Prostate gland (tissue), 2 donors: ENCODE measurements around the gene DCLK2.

Experiments
- CTCF ChIP-seq, 4 experiments: fragments of 200-600 bp in 2 of 4; fragments of 450-650 bp in 2 of 4; sonication (generic) in 2 of 4; IDR thresholded peaks; 1 replicate in 3 of 4; 2 replicates in 1 of 4; pipeline ENCODE4 v1.5.1; 2016 to 2019; ENCODE audit warnings: antibody characterized with exemption in 4 of 4, mild to moderate bottlenecking in 2 of 4, moderate library complexity in 2 of 4
- POLR2A ChIP-seq: fragments of 450-650 bp; IDR thresholded peaks from one replicate; pipeline ENCODE4 v1.6.1; 2016; ENCODE audit warnings: antibody characterized with exemption, mild to moderate bottlenecking
- POLR2AphosphoS5 ChIP-seq: sonication (generic); formaldehyde crosslinking; IDR thresholded peaks from one replicate; pipeline ENCODE4 v1.6.1; 2017; ENCODE audit warnings: antibody characterized with exemption

- TF ChIP-seq CTCF (IDR thresholded peaks at IDR 0.05) (no peak), POLR2AphosphoS5 (no peak), POLR2A (no peak)
These were observed 157.6 kb downstream of the DCLK2 start for GRCh38 chr4:150235808-150236271.
